ENCODE measurements around the gene GPM6B.
"Not testable (repeated sequence)": the region's sequence is repeated elsewhere in the genome, so short reads cannot be mapped to it uniquely, and the experiment has no call there.

Gene GPM6B

DNA sequence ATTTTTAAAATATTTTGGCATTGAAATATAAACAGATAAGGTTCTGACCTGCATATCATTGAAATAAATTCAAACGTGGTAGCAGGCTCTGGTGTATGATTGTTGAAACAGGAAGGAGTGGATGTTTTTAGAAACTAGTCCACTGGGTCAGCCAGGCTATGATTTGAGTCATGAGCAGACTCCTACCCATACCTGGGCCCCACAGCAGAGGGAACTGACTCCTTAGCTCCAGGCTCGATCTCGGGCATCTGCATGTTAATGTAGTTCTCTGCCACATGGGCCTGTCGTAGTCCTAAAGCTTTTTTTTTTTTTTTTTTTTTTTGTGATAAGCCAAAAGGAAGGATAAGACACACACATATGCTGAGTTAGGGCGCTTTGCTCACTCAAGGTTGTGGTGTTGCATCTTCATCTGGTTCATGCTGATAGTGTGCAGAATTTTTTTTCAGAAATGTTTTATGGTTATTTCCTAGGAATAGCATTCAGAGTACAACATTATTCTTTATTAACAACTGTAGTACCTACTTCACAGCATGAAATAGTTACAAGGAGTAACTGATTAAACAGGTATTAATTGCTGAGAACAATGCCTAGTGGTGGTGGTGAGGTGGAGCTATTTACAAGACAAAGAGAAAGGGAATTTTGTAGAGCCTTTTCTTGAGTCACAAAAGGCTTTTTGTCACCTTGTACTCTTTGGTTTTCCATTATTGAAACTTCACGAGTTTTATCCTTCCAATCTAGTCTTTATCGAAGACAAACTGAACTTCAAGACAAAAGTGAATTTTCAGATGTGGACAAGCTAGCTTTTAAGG, 55.1 kb downstream of the GPM6B start:
- DNase-seq = no peak

DNA sequence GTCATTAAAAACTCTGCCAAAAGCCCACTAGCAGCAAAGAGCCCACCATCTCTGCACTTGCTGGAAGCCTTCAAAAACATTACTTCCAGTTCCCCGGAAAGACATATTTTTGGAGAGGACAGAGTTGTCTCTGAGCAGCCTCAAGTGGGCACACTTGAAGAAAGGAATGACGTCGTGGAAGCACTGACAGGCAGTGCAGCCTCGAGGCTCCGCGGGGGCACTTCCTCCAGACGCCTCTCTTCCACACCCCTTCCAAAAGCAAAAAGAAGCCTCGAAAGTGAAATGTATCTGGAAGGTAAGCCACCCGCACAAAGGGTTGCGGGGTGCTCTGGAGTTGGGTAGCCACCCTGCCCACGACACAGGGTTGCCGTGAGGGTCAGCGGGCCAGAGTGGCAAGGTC, 56.5 kb downstream of the GPM6B start:
- no peak for DNase-seq

DNA sequence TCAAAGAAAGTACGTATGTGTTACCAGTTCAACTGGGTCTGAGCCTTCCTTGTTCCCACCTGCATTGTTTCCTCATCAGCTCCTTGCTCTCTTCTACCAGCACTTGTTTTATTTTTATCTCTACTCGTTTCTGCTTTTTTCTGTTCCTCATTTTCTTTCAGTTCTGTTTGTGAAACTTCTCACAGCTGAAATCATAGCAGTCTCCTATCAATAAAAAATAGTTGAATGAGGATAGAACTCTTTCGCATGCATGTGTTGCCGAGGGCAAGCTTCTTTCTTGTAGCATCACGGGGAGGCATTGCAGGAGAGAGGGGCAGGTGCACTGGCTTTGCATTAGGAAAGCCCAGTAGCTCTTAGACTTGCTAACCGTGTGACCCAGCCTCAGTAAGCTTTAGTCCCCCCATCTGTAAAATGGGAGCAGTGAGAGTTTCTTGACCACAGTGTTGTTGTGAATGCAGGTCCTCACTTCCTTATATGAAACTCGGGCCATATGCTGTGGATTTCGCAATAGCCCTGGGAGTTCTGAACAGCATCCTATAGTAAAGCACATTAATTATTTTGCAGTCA, 57.7 kb downstream of the GPM6B start:
- DNase-seq = no peak

DNA sequence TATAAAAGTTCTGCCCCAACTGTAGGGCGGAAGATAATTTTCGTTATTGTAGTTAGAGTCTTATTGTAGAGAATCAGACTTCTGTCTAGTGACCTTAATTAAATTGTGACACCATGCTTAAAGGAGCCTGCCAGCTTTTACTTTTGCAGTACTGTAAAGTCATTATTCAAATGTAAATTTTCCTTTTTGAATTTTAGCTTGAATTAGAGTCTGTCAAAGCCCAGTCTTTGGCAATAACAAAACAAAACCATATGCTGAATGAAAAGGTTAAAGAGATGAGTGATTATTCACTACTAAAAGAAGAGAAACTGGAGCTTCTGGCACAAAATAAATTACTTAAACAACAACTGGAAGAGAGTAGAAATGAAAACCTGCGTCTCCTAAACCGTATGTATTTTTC, 60.5 kb downstream of the GPM6B start:
- no peak for DNase-seq

DNA sequence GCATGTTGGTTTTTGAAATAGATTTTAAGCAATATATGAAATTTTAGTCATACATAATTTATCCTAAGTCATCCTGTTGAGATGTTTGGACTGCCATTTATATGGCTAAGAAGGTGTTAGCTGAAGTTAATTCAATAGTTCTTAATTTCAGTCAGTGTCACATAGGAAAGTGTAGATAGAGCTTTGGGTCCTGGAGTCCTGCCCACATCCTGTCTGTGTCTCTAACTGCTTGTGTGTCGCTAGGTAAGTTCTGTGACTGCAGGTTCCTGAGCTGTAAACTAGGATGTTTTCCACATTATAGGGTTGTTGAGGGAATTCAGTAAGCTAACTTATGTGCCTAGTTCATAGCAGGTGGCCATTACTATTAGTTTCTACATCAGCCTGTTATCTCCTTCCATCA, 61.6 kb downstream of the GPM6B start:
- no peak for DNase-seq

DNA sequence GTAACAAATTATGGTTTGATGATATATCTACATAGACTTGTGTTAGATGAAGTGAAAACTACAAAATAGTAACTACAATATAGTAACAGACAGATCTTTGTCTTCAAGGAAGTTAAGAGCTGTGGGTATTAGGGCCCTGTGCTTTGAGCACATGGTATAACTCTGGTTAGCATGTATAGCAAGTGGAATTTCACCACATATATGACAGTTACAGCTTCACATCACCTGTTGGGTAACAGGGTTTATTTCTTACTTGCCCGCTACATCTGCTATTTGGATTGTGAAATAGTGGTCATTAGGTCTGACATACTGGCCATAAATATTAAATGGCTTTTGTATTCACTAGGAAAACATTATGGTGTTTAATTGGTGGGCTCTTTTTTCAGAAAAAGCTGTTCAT, 62.1 kb downstream of the GPM6B start:
- DNase-seq = no peak

DNA sequence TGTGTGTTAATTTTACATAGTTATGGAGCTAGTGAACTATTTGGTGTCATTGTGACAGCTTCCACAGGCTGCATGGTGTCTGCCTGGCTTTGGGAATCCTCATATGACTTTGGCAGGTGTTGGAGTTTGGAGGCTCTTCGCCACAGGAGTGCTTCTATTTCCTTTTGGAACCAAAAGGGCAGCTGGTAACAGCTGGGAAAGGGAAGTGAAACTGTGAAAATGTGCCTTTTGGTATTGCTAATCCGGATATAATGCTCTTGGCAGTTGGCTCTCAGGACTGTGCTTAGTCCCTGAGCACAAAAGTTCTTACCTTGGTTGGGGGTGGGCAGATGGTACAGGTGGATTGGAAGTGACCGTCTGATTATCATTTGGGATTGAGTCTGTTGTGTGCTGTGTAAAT, 64.2 kb downstream of the GPM6B start:
- no peak for DNase-seq

DNA sequence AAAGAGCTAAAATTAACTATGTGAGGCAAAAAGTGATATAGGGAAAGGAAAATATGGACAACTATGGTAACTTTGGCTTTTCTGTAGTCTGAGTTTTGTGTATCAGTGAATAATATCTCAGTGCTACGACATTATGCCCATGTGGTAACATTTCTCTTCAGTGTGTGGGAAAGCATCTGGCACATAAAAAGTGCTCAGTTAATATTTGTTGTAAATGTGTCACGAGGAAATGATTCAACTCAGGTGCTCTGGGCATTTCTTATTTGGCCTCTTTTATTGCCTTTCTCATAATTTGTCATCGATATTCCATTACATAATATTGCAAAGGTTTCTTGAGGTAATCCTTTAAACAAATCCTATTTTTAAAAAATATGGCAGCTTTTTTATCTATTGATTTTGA, 64.8 kb downstream of the GPM6B start:
- no peak for DNase-seq

DNA sequence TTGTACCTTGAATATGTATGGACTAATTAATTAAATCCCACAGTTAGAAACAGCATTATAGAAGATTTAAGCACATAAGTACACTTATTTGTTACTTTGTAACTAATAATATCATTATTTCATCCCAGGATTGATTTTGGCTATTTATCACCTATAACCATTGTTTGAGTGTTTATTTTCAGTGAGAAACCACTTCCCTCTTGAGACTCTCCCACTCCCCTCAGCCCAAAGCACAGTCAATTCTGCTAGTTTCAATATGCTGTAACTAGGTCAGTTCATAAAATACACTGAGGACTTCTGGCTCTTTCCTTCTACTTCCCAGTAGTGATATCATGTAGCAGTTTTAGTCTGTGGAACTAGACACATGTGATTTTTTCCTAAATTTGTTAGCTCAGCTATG, 66.1 kb downstream of the GPM6B start:
- no peak for DNase-seq

DNA sequence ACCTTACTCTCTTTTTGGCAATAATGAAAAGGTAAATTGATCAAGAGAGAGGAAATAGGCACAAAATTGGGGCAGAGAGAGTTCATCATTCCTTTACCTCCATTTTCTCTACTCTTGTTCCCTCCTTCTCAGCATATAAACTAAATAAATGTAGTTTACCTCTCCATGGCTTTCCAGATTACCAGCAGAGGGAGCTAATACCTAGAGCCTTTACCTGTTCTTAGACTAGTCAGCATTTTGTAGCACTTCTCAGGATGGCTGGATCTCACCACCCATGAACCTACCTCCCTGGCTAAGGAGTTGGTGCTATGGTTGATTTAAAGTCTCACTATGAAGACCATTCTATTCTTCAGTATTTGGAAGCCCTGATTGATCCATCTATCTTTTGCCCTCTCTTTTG, 66.7 kb downstream of the GPM6B start:
- DNase-seq = no peak

DNA sequence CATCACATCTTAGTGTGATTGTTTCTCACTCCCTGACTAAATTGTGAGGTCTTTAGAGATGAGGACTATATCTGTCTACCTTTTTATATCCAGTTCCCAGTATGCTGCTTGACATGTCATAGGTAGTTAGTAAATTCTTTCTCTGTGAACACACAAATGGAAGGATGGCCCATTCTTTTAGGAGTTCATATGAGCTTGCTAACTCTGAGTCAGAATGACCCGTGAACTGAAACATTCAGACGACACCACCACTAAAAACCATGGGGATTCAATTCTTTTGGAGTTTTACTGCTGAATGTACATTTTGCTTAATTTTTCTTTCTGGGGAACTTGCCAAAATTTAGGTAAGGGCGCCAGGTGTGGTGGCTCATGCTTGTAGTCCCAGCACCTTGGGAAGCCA, 68.4 kb downstream of the GPM6B start:
- no peak for DNase-seq

DNA sequence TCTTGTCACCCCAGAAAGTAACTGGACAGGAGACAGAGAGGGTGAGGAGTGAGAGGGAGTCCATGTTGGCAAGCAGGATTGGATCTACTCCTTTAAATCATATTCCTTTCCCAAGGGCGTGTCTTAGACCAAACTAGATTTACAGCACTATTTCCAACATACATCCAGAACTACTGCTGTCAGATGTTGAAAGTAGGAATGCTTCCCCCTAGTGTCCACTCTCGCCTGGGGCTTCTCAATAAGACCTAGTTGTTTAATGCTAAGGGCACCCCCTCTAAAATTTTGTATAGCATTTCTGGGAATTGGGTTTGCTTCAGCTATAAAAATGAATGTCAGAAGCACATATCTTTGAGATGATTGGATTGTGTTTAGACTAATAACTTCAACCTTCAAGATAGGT, 69.1 kb downstream of the GPM6B start:
- DNase-seq = no peak

DNA sequence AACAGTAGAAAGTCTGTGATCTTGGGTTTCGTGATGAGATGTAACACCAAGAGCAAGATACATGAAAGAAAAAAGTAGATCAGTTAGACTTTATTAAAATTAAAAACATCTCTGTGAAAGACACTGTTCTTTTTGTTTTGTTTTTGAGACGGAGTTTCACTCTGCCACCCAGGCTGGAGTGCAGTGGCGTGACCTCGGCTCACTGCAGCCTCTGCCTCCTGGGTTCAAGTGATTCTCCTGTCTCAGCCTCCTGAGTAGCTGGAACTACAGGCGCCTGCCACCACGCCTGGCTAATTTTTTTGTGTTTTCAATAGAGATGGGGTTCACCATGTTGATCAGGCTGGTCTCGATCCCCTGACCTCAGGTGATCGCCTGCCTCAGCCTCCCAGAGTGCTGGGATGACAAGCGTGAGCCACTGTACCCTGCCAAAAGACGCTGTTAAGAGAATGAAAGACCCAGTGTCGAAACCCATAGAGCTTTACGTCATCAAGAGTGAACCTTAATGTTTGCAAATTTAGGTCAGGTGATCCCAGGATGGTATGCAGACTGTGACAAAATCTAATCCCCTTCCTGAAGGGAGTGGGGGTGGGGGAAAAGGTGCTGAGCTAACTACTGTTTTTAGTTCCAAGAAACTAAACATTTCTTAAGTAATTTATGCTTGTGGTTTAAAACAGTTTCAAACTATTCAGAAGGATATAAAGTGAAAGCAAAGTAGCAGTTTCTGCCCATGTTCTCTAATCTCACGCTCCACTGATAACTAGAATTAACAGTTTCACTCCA, 74.3 kb downstream of the GPM6B start:
- DNase-seq = no peak

DNA sequence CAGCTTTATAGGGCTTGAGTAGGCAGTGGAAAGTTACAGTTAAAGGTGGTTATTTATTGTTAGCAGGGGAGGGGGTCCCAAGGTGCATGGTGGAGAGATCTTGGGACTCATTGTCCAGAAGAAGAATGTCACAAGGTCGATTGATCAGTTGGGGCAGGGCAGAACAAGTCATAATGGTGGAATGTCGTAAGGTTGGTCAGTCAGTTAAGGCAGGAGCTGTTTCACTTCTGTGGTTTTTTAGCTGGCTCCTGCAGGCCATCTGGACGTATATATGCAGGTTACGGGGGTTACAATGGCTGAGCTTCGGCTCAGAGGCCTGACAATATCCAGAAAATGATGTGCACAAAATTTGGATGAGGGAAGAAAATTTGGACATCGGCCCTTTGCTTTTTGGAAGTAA, 75.2 kb downstream of the GPM6B start:
- no peak for DNase-seq

DNA sequence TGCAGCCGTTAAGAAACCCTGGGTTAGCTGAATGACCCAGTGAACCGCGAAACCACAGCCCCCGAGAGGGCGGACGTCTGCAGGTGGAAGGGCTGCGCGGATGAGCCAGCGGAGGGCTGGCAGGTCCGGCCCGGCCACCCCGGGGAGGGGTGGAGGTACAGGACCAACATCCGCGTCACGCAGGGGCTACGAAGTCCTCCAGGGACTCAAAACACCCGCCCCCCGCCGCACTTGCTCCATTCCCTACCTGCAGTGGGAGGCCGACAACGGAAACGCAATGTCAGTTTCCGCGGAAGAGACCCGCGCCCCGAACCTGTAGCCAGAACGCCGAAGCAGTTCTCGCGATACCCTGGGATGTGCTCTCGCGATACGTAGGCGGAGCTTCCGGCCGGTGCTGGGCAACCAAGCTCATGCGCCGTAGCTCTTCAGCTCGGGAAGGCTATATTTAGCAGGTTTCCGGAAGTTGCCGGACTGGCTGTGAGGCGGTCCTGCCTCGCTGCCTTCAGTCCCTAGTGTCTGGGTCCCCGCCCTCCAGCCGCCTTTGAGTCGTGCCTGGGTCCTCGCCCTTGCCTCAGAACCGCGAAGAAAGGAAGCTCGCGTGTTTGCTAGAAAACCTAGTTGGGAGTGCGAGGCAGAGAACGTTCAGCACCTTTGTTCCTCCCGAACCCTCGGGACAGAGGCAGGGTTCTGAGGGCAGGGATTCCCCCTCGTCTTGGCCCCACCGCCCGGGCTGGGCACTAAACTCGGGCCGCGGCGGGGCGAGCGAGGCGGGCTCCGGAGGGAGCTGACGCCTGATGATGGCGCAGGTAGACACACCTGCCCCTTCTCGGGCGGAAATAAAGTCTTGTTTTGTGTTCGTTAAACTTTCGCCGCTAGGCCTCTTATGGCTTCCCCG, 82.4 kb downstream of the GPM6B start, which contains the start of the genes OFD1 and TRAPPC2:
Gene OFD1 (plus strand): TSS at position 471 of the 895 bp plus-strand sequence. CDS start 324 bp downstream, at position 795.
Gene TRAPPC2 (minus strand): TSS at position 343 of the 895 bp plus-strand sequence. CDS start 14,657 bp downstream, outside the sequence.
- DNase-seq = peak; percentile 89

DNA sequence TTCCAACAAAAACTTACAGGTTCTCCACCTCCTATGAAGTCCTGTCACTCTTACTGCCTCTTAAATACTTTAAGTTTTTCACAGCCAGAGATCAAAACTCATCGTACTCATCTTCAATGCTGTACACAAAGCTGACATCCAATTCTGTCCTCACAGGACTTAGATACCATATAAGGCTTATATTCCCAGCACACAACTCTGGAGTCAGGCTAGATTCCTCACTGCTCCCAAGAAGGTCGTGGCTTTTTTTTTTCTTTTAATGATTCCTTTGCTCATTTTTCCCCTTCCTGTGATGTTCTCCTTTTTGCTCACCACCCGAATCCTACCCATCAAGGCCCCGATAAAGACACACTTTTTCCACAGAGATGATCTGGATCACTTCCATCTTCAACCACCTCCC, 83.4 kb downstream of the GPM6B start:
- no peak for DNase-seq

DNA sequence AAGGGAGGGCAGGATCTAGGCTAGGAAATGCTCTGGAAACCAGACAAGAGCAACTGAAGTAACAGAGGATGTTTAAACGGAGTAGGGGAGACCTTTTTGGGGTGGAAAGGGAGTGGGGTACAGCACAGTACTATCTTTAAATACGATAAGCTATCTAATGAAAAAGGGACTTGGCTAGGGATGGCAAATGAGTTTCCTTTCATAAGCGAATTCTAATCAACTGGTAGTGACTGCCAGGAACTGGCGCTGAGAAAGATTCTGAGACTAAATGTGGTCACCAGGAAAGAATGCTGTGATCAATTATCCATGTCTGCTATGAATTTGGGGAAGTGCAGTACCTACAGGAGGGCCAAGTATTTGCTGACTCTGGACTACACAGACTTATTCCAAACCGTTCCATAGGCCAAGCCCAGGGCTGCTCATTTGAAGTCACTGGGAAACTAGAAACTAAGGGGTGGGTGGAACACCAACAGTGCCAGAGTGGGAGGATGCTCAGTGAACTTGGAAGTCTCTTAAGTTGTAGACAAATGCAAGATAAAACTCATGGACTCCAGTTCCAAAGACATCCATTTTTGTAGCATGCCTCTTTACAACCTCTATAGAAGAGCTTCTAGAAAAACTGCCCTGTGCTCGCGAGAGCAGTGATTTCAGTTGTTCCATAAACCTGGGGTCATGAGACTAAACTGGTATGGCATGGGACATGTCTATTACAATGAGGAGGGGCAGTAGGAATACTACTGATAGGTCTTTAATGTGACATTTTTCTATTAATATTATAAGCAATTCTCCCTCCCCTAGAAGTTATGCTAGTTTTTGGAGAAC, 84.4 kb downstream of the GPM6B start:
- no peak for DNase-seq

DNA sequence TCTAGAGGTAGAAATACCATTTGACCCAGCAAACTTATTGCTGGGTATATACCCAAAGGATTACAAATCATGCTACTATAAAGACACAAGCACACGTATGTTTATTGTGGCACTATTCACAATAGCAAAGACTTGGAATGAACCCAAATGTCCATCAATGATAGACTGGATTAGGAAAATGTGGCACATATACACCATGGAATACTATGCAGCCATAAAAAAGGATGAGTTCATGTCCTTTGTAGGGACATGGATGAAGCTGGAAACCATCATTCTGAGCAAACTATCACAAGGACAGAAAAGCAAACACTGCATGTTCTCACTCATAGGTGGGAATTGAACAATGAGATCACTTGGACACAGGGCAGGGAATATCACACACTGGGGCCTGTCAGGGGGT, 86.4 kb downstream of the GPM6B start:
- not testable (repeated sequence) for DNase-seq

DNA sequence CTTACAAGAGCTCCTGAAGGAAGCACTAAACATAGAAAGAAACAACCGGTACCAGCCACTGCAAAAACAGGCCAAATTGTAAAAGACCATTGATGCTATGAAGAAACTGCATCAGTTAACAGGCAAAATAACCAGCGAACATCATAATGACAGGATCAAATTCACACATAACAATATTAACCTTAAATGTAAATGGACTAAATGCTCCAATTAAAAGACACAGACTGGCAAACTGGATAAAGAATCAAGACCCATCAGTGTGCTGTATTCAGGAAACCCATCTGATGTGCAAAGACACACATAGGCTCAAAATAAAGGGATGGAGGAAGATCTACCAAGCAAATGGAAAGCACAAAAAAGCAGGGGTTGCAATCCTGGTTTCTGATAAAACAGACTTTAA, 90.3 kb downstream of the GPM6B start:
- not testable (repeated sequence) for DNase-seq

DNA sequence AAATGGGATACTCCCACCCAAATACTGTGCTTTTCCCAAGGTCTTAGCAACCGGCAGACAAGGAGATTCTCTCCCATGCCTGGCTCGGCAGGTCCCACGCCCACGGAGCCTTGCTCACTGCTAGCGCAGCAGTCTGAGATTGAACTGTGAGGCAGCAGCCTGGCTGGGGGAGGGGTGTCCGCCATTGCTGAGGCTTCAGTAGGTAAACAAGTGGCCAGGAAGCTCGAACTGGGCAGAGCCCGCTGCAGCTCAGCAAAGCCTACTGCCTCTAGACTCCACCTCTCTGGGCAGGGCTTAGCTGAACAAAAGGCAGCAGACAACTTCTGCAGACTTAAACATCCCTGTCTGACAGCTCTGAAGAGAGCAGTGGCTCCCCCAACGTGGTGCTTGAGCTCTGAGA, 92.0 kb downstream of the GPM6B start:
- not testable (repeated sequence) for DNase-seq

DNA sequence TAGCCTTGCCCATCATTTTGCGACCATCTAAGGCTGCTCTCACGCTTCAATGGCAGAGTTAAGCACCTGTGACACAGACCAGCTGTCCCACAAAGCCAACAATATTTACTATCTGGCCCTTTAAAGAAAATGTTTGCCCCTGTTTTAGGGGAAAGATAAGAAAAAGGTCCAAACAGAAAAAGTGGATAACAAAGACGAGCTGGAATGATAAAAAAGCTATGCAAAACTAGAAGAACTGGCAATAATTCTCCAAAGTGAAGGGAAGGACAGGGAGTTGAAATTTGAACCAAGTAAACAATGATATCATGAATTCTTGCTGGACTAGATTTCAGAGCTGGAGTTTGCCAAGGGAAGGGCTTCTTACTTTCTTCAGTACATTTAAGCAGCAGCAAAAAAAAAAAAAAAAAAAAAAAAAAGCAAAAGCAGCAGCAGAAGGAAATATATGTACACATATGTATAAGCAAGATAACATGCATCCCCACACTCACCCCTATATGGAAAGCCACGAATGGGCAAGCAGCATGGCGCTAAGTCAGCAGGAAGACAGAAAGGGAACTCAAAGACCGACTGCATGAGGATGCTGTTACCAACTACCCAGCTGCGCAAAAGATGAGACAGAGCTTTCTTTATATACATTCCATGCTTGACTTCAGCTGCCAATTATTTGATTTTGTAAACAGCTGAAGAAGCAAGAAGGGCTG, 94.9 kb downstream of the GPM6B start:
- DNase-seq = no peak
